ENCODE results near the gene DHX58.

DNA sequence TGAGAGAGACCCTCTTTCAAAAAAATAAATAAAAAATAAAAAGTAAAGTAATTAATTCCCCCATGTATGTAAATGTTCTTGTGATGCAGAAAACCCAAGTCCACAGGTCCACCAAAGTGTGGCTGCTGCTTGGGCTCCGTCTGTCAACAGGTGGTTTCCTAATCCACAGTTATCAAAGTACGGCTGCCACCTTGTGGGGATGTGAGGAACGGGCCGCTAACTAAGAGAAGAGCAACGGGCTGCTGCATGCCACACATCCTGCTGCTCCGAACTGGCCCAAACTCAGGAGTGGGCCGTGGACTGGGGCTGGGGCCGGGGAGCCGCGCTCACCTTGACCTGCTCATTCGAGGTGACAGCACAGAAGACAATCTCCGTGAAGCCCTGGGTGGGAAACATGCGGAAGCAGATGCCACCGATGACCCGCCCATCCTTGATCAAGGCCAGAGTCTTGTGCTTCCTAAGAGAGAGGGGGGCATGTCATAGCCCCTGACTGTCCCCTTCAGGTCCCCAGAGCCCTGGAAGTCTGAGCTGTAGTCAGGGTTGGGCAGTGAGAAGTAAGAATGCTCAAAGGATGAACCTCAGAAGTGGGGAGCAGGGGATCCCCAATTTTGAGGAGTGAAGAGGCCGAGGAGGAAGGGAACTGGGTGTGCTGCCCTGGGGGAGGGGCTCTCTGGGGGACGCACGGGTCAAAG lies 4.3 kb upstream of the DHX58 start:
- TF ChIP-seq, protein P1, sequence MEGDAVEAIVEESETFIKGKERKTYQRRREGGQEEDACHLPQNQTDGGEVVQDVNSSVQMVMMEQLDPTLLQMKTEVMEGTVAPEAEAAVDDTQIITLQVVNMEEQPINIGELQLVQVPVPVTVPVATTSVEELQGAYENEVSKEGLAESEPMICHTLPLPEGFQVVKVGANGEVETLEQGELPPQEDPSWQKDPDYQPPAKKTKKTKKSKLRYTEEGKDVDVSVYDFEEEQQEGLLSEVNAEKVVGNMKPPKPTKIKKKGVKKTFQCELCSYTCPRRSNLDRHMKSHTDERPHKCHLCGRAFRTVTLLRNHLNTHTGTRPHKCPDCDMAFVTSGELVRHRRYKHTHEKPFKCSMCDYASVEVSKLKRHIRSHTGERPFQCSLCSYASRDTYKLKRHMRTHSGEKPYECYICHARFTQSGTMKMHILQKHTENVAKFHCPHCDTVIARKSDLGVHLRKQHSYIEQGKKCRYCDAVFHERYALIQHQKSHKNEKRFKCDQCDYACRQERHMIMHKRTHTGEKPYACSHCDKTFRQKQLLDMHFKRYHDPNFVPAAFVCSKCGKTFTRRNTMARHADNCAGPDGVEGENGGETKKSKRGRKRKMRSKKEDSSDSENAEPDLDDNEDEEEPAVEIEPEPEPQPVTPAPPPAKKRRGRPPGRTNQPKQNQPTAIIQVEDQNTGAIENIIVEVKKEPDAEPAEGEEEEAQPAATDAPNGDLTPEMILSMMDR (IDR thresholded peaks at IDR 0.05), result peak; percentile 75 to 86 (median 83)
- TF ChIP-seq POLR2A (IDR thresholded peaks at IDR 0.05), result no peak

All from uterus (tissue), 2 donors.